Measurements from ENCODE around the gene DYTN. TPM values are rescaled to one million over a fixed set of nuclear protein-coding genes. Genes with fewer than 3 reads are reported as not detected.

The DYTN gene
- total and polyA plus RNA-seq, 4 donors, result not detected

DNA sequence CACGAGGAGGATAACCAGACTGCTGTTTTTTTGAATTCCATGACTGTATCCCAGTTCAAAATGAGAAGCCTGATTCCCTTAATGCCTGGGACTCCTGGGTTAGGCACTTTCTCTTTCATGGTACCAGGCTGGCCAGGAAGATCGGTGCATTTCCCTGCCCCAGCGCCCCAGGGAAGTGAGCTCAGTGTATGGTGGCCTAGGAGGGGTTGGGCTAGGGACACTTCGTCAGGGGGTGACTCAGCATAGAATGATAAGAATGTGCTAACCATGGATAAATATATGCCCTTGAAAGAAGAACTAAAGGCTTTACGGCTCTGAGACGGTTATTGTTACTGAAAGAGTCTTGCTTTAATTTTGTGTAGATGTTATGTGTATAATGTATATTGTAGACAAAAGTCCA, 103.4 kb downstream of the DYTN start:
- Histone ChIP-seq H3K4me3 (ENCODE audit: low read depth in 1 of 3, low read length in 3 of 3) (no peak overlapping the region), H3K36me3 (ENCODE audit: control insufficient read depth in 4 of 4, insufficient read depth in 3 of 4, low read depth in 1 of 4, low read length in 3 of 4) (no peaks in the 10 kb centered on the region), H3K27me3 (ENCODE audit: control insufficient read depth in 4 of 4, insufficient read depth in 4 of 4, low read length in 3 of 4) (no peaks in the 10 kb centered on the region), H3K27ac (ENCODE audit: low read depth in 1 of 2, low read length in 2 of 2) (no peak overlapping the region), H3K4me1 (ENCODE audit: control insufficient read depth in 4 of 4, insufficient read depth in 4 of 4, low read length in 3 of 4) (no peaks in the 10 kb centered on the region), H3K9me3 (ENCODE audit: control insufficient read depth in 4 of 4, low read length in 3 of 4) (no peaks in the 10 kb centered on the region), H3K9ac (ENCODE audit: low read depth in 1 of 2, low read length in 2 of 2) (no peak overlapping the region)
- TF ChIP-seq EGR1 (IDR thresholded peaks at IDR 0.05; ENCODE audit: low read depth in 2 of 2) (no peak), GABPA (IDR thresholded peaks at IDR 0.05 in 1 of 2, conservative IDR thresholded peaks at IDR 0.05 in 1 of 2) (no peak), JUND (IDR thresholded peaks at IDR 0.05) (no peak), HNF4G (IDR thresholded peaks at IDR 0.05) (no peak), SP1 (IDR thresholded peaks at IDR 0.05) (no peak), RXRA (IDR thresholded peaks at IDR 0.05) (no peak), RAD21 (IDR thresholded peaks at IDR 0.05) (no peak)
- TF ChIP-seq, protein P1, sequence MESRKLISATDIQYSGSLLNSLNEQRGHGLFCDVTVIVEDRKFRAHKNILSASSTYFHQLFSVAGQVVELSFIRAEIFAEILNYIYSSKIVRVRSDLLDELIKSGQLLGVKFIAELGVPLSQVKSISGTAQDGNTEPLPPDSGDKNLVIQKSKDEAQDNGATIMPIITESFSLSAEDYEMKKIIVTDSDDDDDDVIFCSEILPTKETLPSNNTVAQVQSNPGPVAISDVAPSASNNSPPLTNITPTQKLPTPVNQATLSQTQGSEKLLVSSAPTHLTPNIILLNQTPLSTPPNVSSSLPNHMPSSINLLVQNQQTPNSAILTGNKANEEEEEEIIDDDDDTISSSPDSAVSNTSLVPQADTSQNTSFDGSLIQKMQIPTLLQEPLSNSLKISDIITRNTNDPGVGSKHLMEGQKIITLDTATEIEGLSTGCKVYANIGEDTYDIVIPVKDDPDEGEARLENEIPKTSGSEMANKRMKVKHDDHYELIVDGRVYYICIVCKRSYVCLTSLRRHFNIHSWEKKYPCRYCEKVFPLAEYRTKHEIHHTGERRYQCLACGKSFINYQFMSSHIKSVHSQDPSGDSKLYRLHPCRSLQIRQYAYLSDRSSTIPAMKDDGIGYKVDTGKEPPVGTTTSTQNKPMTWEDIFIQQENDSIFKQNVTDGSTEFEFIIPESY (IDR thresholded peaks at IDR 0.05), result no peak
- no peak for DNase-seq (ENCODE audit: low spot score)
- 79% methylated on average over 6 of the region's 6 CpGs for WGBS

DNA sequence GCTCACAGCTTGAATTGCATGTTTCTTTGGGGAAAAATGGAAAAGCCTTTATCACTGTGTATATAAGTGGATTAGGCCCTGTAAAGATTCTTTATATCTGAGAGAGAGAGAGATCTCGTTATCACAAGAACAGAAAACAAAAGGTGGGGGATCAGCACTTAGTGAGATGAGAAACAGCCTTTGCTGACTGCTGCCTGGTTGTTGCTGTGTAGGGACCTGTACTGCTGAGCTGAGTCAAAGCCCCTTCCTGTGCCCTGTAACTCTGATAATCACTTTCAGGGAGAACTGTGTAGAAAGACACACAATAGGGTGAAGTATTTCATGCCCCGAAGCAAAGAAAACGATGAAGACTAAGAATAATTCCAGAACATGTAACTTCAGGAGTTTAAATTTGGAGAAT, 106.5 kb downstream of the DYTN start:
- WGBS, result 72% methylated on average over 3 of the region's 3 CpGs
- DNase-seq (ENCODE audit: low spot score), result no peak
- H3K4me3 ChIP-seq (ENCODE audit: low read depth in 1 of 3, low read length in 3 of 3), result no peak overlapping the region
- no peak overlapping the region for H3K27ac ChIP-seq (ENCODE audit: low read depth in 1 of 2, low read length in 2 of 2)
- peaks cover 0 to 3% (median 0%) of the 10 kb centered on the region in 4 donors for H3K27me3 ChIP-seq (ENCODE audit: control insufficient read depth in 4 of 4, insufficient read depth in 4 of 4, low read length in 3 of 4)
- H3K4me1 ChIP-seq (ENCODE audit: control insufficient read depth in 4 of 4, insufficient read depth in 4 of 4, low read length in 3 of 4), result no peaks in the 10 kb centered on the region
- TF ChIP-seq YY1 (IDR thresholded peaks at IDR 0.05) (no peak), HNF4G (IDR thresholded peaks at IDR 0.05) (no peak), NR2F2 (IDR thresholded peaks at IDR 0.05) (no peak), SP1 (IDR thresholded peaks at IDR 0.05) (no peak), HNF4A (conservative IDR thresholded peaks at IDR 0.05) (no peak), RXRA (IDR thresholded peaks at IDR 0.05) (no peak), EGR1 (IDR thresholded peaks at IDR 0.05; ENCODE audit: low read depth in 2 of 2) (no peak), GABPA (IDR thresholded peaks at IDR 0.05 in 1 of 2, conservative IDR thresholded peaks at IDR 0.05 in 1 of 2) (no peak), TAF1 (conservative IDR thresholded peaks at IDR 0.05) (no peak), FOXA1 (IDR thresholded peaks at IDR 0.05) (no peak), FOXA2 (IDR thresholded peaks at IDR 0.05) (no peak), RAD21 (IDR thresholded peaks at IDR 0.05) (no peak), JUND (IDR thresholded peaks at IDR 0.05) (no peak)
- TF ChIP-seq, protein P2, sequence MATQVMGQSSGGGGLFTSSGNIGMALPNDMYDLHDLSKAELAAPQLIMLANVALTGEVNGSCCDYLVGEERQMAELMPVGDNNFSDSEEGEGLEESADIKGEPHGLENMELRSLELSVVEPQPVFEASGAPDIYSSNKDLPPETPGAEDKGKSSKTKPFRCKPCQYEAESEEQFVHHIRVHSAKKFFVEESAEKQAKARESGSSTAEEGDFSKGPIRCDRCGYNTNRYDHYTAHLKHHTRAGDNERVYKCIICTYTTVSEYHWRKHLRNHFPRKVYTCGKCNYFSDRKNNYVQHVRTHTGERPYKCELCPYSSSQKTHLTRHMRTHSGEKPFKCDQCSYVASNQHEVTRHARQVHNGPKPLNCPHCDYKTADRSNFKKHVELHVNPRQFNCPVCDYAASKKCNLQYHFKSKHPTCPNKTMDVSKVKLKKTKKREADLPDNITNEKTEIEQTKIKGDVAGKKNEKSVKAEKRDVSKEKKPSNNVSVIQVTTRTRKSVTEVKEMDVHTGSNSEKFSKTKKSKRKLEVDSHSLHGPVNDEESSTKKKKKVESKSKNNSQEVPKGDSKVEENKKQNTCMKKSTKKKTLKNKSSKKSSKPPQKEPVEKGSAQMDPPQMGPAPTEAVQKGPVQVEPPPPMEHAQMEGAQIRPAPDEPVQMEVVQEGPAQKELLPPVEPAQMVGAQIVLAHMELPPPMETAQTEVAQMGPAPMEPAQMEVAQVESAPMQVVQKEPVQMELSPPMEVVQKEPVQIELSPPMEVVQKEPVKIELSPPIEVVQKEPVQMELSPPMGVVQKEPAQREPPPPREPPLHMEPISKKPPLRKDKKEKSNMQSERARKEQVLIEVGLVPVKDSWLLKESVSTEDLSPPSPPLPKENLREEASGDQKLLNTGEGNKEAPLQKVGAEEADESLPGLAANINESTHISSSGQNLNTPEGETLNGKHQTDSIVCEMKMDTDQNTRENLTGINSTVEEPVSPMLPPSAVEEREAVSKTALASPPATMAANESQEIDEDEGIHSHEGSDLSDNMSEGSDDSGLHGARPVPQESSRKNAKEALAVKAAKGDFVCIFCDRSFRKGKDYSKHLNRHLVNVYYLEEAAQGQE (IDR thresholded peaks at IDR 0.05), result no peak
- TF ChIP-seq, protein P3, sequence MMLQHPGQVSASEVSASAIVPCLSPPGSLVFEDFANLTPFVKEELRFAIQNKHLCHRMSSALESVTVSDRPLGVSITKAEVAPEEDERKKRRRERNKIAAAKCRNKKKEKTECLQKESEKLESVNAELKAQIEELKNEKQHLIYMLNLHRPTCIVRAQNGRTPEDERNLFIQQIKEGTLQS (IDR thresholded peaks at IDR 0.05), result no peak
- TF ChIP-seq, protein P4, sequence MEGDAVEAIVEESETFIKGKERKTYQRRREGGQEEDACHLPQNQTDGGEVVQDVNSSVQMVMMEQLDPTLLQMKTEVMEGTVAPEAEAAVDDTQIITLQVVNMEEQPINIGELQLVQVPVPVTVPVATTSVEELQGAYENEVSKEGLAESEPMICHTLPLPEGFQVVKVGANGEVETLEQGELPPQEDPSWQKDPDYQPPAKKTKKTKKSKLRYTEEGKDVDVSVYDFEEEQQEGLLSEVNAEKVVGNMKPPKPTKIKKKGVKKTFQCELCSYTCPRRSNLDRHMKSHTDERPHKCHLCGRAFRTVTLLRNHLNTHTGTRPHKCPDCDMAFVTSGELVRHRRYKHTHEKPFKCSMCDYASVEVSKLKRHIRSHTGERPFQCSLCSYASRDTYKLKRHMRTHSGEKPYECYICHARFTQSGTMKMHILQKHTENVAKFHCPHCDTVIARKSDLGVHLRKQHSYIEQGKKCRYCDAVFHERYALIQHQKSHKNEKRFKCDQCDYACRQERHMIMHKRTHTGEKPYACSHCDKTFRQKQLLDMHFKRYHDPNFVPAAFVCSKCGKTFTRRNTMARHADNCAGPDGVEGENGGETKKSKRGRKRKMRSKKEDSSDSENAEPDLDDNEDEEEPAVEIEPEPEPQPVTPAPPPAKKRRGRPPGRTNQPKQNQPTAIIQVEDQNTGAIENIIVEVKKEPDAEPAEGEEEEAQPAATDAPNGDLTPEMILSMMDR (IDR thresholded peaks at IDR 0.05; ENCODE audit: low read depth, low read length, missing input control), result no peak
- TF ChIP-seq, protein P5, sequence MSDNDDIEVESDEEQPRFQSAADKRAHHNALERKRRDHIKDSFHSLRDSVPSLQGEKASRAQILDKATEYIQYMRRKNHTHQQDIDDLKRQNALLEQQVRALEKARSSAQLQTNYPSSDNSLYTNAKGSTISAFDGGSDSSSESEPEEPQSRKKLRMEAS (IDR thresholded peaks at IDR 0.05), result no peak
- TF ChIP-seq, protein P1 (IDR thresholded peaks at IDR 0.05), result no peak
- no peaks in the 10 kb centered on the region for H3K9me3 ChIP-seq (ENCODE audit: control insufficient read depth in 4 of 4, low read length in 3 of 4)
- H3K36me3 ChIP-seq (ENCODE audit: control insufficient read depth in 4 of 4, insufficient read depth in 3 of 4, low read depth in 1 of 4, low read length in 3 of 4), result no peaks in the 10 kb centered on the region
- H3K9ac ChIP-seq (ENCODE audit: low read depth in 1 of 2, low read length in 2 of 2), result no peak overlapping the region

Measured in liver (tissue), 9 donors.